Ishikawa (cell line): ENCODE measurements around the gene NUP107.

Experiments
- CEBPB ChIP-seq: IDR thresholded peaks from 2 replicates; pipeline ENCODE4 v1.6.1; 2012
- CREB1 ChIP-seq: IDR thresholded peaks from 2 replicates; pipeline ENCODE4 v1.6.1; 2012; ENCODE audit warnings: low read depth
- EGR1 ChIP-seq: IDR thresholded peaks from 2 replicates; pipeline ENCODE4 v1.6.1; 2012
- EP300 ChIP-seq: IDR thresholded peaks from 2 replicates; pipeline ENCODE4 v1.6.1; 2012; ENCODE audit warnings: borderline replicate concordance
- FOXM1 ChIP-seq: IDR thresholded peaks from 2 replicates; pipeline ENCODE4 v1.6.1; 2012; ENCODE audit warnings: low read depth, borderline replicate concordance
- NFIC ChIP-seq: IDR thresholded peaks from 2 replicates; pipeline ENCODE4 v1.6.1; 2012
- RAD21 ChIP-seq: IDR thresholded peaks from 2 replicates; pipeline ENCODE4 v1.6.1; 2012; ENCODE audit warnings: low read depth
- TAF1 ChIP-seq: IDR thresholded peaks from 2 replicates; pipeline ENCODE4 v1.6.1; 2012; ENCODE audit warnings: low read depth, mild to moderate bottlenecking
- TCF12 ChIP-seq: IDR thresholded peaks from 2 replicates; pipeline ENCODE4 v1.6.1; 2012; ENCODE audit warnings: low read depth
- TEAD4 ChIP-seq: IDR thresholded peaks from 2 replicates; pipeline ENCODE4 v1.6.1; 2012
- YY1 ChIP-seq: IDR thresholded peaks from 2 replicates; pipeline ENCODE4 v1.6.1; 2012; ENCODE audit warnings: low read depth
- ZBTB7A ChIP-seq: IDR thresholded peaks from 2 replicates; pipeline ENCODE4 v1.6.1; 2012; ENCODE audit warnings: low read depth
- TF ChIP-seq, protein P1 (sequence below): IDR thresholded peaks from 2 replicates; pipeline ENCODE4 v1.6.1; 2012
- TF ChIP-seq, protein P2 (sequence below): IDR thresholded peaks from 2 replicates; pipeline ENCODE4 v1.6.1; 2012; ENCODE audit warnings: low read depth, mild to moderate bottlenecking
- TF ChIP-seq, protein P3 (sequence below): IDR thresholded peaks from 2 replicates; pipeline ENCODE4 v1.6.1; 2012

Gene NUP107

DNA sequence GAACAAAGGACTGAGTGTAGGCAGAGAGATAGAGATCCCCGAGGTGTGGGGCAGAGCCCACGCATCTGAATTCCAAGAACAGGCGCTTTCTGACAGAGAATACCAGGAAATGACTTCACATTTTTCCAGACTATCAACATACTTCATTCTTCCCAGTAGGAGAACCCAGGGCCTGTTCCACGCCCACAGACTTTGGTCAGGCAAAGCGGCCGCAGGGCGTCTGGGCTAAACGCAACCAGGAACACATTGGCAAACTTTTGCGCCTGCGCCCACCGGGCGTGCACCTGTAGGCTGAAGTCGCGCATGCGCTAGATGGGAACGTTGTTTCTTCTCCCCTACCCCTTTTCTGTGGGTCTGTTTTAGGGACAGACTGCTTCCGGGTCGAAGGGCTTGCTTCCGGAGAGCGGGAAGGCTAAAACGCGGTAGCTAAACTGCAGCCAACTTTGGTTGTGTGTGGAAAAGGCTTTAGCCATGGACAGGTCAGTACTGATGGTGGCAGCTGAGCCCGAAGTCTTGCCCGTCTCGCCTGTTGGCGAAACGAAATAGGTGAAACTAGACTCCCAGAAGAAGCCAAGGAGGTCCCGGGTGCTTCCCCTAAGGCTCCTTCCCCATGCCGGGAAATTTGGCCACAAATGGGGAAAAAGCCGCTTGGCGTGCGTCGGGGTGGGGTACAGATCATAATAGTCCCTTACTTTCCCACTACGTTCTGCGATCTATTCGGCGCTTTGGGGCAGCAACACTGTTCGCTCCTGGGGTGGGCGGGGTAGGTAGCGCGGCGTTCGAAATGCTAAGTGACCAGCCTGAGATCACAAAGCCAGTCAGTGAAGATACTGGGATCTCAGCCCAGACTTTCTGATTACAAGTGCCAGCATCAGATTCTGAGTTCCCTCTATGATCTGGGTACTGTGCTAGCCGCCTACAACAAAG lies at the start of gene NUP107:
Gene NUP107, plus strand, starts transcription at position 384 of the 927 bp plus-strand sequence. Its CDS starts 88 bp downstream, at position 472.
- TF ChIP-seq, protein P1, sequence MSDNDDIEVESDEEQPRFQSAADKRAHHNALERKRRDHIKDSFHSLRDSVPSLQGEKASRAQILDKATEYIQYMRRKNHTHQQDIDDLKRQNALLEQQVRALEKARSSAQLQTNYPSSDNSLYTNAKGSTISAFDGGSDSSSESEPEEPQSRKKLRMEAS, result peak; percentile 97
- 0 out of 2 replicates have a peak, but pooled peaks have one; percentile 44 for TF ChIP-seq ZBTB7A
- no peak; the same call in 1 of the 2 replicates for TF ChIP-seq FOXM1
- TF ChIP-seq TAF1, result peak; percentile 98
- peak; percentile 83 for TF ChIP-seq EGR1
- TF ChIP-seq RAD21, result peak; percentile 20; the same call in 1 of the 2 replicates
- peak; percentile 63 for TF ChIP-seq TEAD4
- TF ChIP-seq, protein P2, sequence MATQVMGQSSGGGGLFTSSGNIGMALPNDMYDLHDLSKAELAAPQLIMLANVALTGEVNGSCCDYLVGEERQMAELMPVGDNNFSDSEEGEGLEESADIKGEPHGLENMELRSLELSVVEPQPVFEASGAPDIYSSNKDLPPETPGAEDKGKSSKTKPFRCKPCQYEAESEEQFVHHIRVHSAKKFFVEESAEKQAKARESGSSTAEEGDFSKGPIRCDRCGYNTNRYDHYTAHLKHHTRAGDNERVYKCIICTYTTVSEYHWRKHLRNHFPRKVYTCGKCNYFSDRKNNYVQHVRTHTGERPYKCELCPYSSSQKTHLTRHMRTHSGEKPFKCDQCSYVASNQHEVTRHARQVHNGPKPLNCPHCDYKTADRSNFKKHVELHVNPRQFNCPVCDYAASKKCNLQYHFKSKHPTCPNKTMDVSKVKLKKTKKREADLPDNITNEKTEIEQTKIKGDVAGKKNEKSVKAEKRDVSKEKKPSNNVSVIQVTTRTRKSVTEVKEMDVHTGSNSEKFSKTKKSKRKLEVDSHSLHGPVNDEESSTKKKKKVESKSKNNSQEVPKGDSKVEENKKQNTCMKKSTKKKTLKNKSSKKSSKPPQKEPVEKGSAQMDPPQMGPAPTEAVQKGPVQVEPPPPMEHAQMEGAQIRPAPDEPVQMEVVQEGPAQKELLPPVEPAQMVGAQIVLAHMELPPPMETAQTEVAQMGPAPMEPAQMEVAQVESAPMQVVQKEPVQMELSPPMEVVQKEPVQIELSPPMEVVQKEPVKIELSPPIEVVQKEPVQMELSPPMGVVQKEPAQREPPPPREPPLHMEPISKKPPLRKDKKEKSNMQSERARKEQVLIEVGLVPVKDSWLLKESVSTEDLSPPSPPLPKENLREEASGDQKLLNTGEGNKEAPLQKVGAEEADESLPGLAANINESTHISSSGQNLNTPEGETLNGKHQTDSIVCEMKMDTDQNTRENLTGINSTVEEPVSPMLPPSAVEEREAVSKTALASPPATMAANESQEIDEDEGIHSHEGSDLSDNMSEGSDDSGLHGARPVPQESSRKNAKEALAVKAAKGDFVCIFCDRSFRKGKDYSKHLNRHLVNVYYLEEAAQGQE, result no peak
- TF ChIP-seq CEBPB, result no peak
- peak; percentile 35; the same call in 1 of the 2 replicates for TF ChIP-seq CREB1
- TF ChIP-seq EP300, result peak; percentile 74
- TF ChIP-seq TCF12, result peak; percentile 81
- TF ChIP-seq YY1, result peak; percentile 75
- TF ChIP-seq, protein P3, sequence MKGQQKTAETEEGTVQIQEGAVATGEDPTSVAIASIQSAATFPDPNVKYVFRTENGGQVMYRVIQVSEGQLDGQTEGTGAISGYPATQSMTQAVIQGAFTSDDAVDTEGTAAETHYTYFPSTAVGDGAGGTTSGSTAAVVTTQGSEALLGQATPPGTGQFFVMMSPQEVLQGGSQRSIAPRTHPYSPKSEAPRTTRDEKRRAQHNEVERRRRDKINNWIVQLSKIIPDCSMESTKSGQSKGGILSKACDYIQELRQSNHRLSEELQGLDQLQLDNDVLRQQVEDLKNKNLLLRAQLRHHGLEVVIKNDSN, result peak; percentile 81
- peak; percentile 75 for TF ChIP-seq NFIC

DNA sequence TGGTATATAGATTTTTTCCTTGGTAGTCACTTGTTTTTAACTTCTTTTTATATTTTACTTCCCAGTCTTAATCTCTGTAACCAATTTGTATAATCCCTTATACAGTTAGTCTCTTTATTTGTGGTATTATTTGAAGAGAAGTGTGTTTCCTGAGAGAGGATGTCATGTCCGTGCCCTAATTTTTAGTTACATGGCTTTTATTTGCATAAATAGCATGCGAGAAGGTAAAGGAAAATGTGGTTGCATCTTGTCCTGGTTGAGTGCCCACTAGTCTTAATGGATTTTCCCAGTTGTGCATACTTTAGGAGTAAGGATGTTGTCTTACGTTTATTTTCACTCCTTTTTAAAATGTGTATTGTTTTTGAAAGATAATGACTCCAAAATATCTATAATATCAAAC lies 48.6 kb upstream of the NUP107 start:
- TF ChIP-seq, protein P2, result no peak
- no peak for TF ChIP-seq EP300
- TF ChIP-seq, protein P1, result no peak
- TF ChIP-seq CEBPB, result no peak

DNA sequence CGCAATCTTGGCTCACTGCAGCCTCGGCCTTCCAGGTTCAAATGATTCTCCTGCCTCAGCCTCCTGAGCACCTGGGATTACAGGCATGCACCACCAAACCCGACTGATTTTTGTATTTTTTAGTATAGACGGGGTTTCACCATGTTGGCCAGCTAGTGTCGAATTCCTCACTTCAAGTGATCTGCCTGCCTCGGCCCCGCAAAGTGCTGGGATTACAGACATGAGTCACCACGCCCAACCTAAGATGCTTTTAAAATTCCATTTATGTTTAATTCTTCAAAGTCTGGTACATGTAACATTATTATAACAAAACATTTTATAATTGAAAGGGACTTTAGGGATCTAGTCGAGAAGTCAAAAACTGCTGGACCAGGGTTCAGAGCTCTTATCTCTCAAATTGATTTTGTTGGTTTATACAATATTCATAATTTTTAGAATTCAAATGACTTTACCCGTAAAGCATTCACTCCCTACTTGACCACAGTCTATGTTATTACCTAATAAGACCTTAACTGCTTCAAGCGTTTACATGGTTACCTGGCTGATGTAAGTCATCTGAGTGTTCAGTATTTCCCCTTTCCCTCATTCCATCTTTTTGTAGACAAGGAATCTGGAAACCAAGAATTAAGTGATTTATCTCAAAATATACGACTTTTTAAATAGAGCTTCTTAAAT lies 47.9 kb upstream of the NUP107 start:
- no peak for TF ChIP-seq RAD21
- TF ChIP-seq TEAD4, result no peak
- TF ChIP-seq, protein P1, result no peak
- TF ChIP-seq YY1, result no peak
- TF ChIP-seq, protein P2, result no peak
- no peak for TF ChIP-seq ZBTB7A
- TF ChIP-seq EGR1, result no peak

DNA sequence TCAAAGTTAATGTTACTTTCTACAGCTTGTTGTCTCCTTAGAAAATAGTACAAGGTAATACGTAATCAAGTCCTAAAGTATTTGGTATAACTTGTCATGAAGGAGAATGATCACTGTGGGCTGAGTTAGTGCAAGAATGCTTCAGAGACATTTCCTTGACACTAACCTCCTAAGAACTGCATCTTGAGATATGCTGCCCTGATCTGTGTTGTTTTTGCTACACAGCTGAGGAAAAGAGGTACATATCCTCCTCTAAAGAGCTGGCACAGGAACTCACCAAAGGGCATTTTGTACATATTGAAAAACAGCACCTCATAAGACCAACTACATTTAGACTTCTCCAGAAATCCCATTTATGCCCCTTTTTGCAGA lies 47.4 kb upstream of the NUP107 start:
- no peak for TF ChIP-seq NFIC
- no peak for TF ChIP-seq RAD21
- no peak for TF ChIP-seq CEBPB
- TF ChIP-seq TEAD4, result no peak
- TF ChIP-seq TCF12, result no peak
- TF ChIP-seq, protein P1, result no peak
- no peak for TF ChIP-seq YY1
- no peak for TF ChIP-seq FOXM1
- TF ChIP-seq, protein P3, result no peak
- no peak for TF ChIP-seq CREB1
- TF ChIP-seq, protein P2, result no peak
- TF ChIP-seq EP300, result no peak
- TF ChIP-seq TAF1, result no peak
- TF ChIP-seq ZBTB7A, result no peak
- no peak for TF ChIP-seq EGR1
